HG03457 (cell line): ENCODE results near the gene KLF6.
"Not testable (repeated sequence)": the region's sequence is repeated elsewhere in the genome, so short reads cannot be mapped to it uniquely, and the experiment has no call there.

Experiments used
- ATAC-seq: cut with Tn5 transposase; IDR thresholded peaks from one replicate; pipeline ENCODE4 v1.9.1; 2021; ENCODE audit warnings: moderate number of reproducible peaks; ENCODE audit not compliant: unreplicated experiment

KLF6 gene

DNA sequence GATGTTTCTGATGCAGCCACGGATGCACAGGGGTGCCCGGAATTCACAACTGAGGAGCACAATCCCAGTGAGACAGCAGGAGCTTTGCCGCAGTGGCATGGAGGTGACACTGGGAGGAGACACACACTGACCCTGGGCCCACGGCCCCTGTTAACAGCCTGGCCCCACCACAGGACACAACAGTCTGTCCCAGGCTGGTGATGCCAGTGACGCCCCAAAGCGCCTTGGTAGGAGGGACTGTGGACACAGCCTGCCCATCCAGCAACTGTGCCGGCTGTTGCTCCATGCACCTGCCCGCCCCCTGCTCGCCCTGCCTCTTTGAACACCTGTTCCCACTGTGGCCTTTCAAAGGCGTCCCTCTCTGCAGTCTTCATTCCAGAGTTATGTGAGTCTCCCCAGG, 49.8 kb downstream of the KLF6 start:
- ATAC-seq, result no peak

DNA sequence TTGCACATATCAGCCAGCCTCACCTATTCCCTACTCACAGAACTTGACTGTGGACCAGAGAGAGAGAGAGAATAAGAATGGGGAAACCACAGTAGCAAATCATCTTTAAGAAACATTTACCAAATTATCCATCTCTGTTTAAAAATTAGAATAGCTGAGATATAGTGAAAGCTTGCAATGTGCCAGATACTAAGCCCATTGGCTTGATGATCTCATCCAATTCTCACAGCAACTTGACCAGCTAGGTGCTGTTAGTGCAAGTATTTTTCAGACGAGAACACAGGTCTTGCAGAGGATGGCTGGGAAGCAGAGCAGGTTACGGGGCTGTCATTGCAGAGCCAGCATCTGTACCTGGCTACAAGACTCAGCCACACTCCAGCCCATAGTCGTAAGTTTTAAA, 50.9 kb downstream of the KLF6 start:
- no peak for ATAC-seq

DNA sequence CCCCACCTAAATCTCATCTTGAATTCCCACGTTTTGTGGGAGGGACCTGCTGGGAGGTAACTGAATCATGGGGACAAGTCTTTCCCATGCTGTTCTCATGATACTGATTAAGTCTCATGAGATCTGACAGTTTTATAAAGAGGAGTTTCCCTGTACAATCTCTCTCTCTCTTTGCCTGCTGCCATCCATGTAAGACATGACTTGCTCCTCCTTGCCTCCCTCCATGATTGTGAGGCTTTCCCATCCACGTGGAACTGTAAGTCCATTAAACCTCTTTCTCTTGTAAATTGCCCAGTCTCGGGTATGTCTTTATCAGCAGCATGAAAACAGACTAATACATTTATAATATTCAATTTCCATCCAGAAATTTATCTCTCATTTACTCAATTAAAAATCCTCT, 52.8 kb downstream of the KLF6 start:
- ATAC-seq, result not testable (repeated sequence)

DNA sequence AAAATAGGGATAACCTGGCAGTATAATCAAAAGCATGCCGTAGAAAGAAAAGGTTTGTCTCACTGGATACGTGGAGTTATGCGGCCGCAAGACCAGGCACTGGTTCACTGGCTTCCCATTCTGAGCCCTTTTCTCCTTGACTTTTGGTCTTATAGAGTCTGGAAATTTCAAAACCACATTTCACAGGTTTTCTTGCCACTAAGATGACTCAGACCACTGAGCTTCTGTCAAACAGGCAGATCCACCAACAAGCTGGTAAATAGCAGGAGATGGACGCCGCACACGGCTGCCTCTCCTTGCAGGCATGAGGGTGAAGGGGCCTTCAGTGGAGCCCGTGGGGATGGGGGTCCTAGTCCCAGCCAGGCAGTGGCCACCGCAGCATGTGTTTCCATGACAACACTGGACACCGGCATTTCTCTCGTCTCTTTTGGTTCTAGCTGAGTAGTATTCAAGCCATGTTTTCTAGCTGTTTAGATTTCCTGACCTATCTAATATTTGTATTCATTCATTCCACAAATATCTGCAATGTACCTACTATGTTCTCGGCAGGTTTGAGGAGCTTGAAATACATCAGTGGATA, 55.5 kb downstream of the KLF6 start:
- no peak for ATAC-seq

DNA sequence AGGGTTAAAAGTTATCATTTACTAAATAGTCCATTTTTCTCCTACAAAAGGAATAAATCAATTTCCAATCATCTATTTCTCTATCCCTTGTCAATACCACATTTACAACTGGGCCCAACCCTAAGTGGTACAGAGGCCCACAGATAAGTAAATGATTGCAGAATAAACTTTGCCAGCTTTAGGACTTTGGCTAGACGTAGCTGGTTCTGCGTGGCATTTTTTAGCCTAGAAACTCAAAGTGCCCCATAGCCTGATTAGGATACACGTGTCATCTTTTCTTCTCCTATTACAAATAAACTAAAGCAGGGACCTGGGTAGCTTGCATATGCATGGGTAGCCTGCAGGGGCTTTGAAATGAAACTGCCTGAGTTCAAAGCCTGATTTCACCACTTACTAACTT, 56.4 kb downstream of the KLF6 start:
- no peak for ATAC-seq

DNA sequence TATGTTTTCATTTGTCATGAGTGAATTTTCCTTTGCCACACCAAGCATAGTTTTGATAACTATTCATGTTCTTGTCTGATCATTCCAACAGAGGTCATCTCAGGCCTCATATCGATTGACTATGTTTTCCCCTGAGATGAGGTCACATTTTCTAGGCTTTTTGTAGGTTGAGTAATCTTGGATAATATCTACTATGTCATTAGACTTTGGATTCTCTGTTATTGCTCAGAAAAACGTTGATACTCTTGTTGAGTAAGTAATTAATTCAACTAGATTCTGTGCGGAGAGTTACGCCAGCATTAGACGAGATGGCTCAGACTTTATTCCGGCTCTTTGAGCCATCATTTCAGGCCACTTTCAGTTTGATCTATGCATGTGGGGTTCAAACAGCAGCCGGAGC, 57.7 kb downstream of the KLF6 start:
- ATAC-seq, result no peak
